GM10266 (cell line): ENCODE results near the gene STX11.
A peak's percentile ranks its signal among the peaks of the same experiment; 100 is the strongest.

Source experiments
- DNase-seq: peaks from one replicate; pipeline ENCODE4 v3.0.0; 2012; ENCODE audit errors: extremely low spot score
- TF ChIP-seq, protein P1 (sequence below): IDR thresholded peaks from 2 replicates; pipeline ENCODE4 v1.5.1; 2012; ENCODE audit warnings: mild to moderate bottlenecking, low read depth; ENCODE audit not compliant: control insufficient read depth, insufficient read depth; ENCODE audit errors: missing control alignments

The STX11 gene

DNA sequence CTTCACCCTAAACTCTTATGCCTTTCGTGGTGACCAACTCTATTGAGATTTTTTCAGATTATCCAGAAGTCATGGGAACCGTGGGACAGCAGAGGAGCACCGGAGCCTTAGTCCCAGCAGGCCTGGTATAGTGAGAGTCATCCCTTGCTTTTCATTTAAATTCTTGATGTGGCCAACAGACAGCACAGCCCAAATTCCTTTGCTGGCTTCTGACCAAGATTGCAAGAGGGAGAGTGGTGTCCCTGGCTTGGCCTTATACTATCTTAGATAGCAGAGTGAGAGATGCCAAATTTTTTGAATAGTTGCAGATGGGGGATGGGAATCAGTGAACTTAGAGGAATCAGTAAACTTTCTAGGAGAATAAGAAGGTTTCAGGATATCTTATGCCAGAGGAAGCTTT lies 7.8 kb downstream of the STX11 start:
- DNase-seq, result no peak
- TF ChIP-seq, protein P1, sequence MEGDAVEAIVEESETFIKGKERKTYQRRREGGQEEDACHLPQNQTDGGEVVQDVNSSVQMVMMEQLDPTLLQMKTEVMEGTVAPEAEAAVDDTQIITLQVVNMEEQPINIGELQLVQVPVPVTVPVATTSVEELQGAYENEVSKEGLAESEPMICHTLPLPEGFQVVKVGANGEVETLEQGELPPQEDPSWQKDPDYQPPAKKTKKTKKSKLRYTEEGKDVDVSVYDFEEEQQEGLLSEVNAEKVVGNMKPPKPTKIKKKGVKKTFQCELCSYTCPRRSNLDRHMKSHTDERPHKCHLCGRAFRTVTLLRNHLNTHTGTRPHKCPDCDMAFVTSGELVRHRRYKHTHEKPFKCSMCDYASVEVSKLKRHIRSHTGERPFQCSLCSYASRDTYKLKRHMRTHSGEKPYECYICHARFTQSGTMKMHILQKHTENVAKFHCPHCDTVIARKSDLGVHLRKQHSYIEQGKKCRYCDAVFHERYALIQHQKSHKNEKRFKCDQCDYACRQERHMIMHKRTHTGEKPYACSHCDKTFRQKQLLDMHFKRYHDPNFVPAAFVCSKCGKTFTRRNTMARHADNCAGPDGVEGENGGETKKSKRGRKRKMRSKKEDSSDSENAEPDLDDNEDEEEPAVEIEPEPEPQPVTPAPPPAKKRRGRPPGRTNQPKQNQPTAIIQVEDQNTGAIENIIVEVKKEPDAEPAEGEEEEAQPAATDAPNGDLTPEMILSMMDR, result no peak

GRCh38 chr6:144159223-144159622 lies 8.9 kb downstream of the STX11 start:
- DNase-seq, result no peak
- TF ChIP-seq, protein P1, result no peak

DNA sequence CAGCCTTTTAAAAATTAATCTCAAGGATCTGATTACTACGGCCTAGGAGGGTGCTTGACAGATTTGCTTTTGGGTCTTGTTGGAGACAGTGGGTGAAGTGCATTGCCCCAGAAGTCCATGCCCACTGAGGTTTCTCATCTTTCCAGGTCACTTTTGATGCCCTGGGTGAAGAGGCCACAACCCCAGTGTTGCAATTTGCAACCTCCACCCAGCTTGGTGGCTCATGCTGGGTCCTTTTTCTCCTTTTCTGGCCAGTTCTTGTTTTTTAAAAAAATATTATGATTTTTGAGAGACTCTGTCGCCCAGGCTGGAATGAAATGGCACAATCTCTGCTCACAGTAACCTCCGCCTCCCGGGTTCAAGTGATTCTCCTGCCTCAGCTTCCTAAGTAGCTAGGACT lies 9.4 kb downstream of the STX11 start:
- TF ChIP-seq, protein P1, result no peak
- DNase-seq, result no peak

DNA sequence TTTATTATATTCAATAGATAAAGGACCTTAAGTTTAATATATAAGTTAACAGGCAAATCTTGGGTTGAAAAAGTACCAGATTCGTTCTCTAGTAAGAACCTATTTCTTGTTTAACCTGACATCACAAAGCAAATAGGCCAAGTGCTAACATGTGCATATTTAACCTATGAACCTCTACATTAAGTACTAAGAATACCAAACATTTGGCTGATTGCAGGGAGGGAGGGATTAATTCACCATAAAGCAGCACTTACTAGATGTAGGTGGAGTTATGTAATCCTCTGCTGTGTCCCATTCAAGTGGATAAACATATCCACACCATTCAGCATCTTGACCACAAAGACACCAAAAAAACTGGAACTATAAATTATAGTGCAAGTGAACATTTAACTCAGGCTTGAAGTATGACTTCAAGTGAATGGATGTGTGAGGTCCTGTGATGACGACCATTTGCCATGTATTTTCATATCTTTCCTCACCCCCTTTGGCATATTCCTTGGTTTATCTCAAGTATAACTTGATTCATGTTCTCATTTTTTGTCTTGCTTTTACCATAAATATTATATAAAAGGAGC lies 10.2 kb downstream of the STX11 start:
- DNase-seq, result no peak
- TF ChIP-seq, protein P1, result no peak

- TF ChIP-seq, protein P1, result no peak
- no peak for DNase-seq
Measured at GRCh38 chr6:144161975-144162374, 11.7 kb downstream of the STX11 start.

GRCh38 chr6:144162977-144163376 lies 12.7 kb downstream of the STX11 start:
- TF ChIP-seq, protein P1, result no peak
- DNase-seq, result peak; percentile 43

DNA sequence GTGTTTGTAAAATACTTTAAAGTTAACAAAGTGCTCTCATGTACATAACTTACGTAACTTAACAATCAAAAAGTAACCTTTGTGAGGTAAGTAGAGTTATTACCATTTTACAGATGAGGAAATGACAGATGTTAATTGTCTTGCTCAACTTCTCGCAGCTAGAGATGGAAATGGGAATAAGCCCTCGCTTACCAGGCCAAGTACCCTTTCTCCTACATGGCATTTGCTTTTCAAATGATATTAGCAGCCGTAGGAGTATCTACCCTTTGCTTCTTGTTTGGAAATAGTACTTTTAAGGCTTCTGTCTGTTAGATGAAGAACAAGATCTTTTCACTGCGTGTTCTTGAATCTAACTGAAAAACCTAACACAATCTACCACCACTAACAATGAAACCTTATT lies 15.5 kb downstream of the STX11 start:
- TF ChIP-seq, protein P1, result no peak
- DNase-seq, result no peak
